CD4-positive, alpha-beta T cell (primary cell): ENCODE results near the gene PARK7. TPM values are rescaled to one million over a fixed set of nuclear protein-coding genes. Genes with fewer than 3 reads are reported as not detected.

Source experiments
- ATAC-seq: fragments of 200-7000 bp; cut with Tn5 transposase; one replicate; pipeline ENCODE4 v1.10.0; 2022; ENCODE audit warnings: mild to moderate bottlenecking; ENCODE audit not compliant: poor library complexity
- CTCF ChIA-PET: fragments of 350-600 bp; sonication (Branson Sonifier 250); formaldehyde crosslinking; loops from one replicate; lab custom pipeline; 2021; ENCODE audit warnings: antibody characterized with exemption, inconsistent platforms; lab: Charles Lee
- POLR2A ChIA-PET: fragments of 350-600 bp; sonication (Branson Sonifier 250); formaldehyde crosslinking; loops from one replicate; lab custom pipeline; 2021; ENCODE audit warnings: antibody characterized with exemption, inconsistent platforms; lab: Charles Lee
- DNase-seq, 14 experiments: peaks; one replicate each; pipeline ENCODE4 v3.0.0-alpha.2; 2013 to 2020; ENCODE audit warnings: mixed read lengths in 2 of 14
- H3K27ac ChIP-seq, 2 donors: one replicate each; pipeline versions ENCODE4 v1.5.1 to v1.7.0; 2013; ENCODE audit warnings: low read length in 2 of 2, low read depth in 1 of 2, mild to moderate bottlenecking in 1 of 2
- H3K27me3 ChIP-seq, 2 experiments: 1 replicate in 1 of 2; 2 replicates in 1 of 2; pipeline versions ENCODE4 v1.6.1 to v1.7.0; 2013; ENCODE audit warnings: low read length in 2 of 2, control low read depth in 1 of 2, mild to moderate bottlenecking in 1 of 2, moderate library complexity in 1 of 2; ENCODE audit not compliant: insufficient read depth in 2 of 2, control insufficient read depth in 1 of 2
- H3K36me3 ChIP-seq: one replicate; pipeline ENCODE4 v1.6.1; 2013; ENCODE audit warnings: low read length, control low read depth; ENCODE audit not compliant: insufficient read depth
- H3K4me1 ChIP-seq: one replicate; pipeline ENCODE4 v1.6.1; 2013; ENCODE audit warnings: low read length, control low read depth; ENCODE audit not compliant: insufficient read depth
- H3K4me3 ChIP-seq: one replicate; pipeline ENCODE4 v1.5.1; 2013; ENCODE audit warnings: mild to moderate bottlenecking, low read length, moderate library complexity
- H3K9me3 ChIP-seq, 2 experiments: 1 replicate in 1 of 2; 2 replicates in 1 of 2; pipeline versions ENCODE4 v1.6.1 to v1.7.0; 2013; ENCODE audit warnings: low read length in 2 of 2, mild to moderate bottlenecking in 2 of 2, control low read depth in 1 of 2, moderate library complexity in 1 of 2; ENCODE audit not compliant: control insufficient read depth in 1 of 2, insufficient read depth in 1 of 2
- H3K27ac Mint-ChIP-seq: one replicate; pipeline ENCODE4 v1.8.0; 2020; ENCODE audit warnings: mixed read lengths
- H3K27me3 Mint-ChIP-seq: one replicate; pipeline ENCODE4 v1.8.0; 2021; ENCODE audit warnings: mixed read lengths
- H3K36me3 Mint-ChIP-seq: one replicate; pipeline ENCODE4 v1.8.0; 2021; ENCODE audit warnings: low read depth, mixed read lengths
- H3K4me1 Mint-ChIP-seq: one replicate; pipeline ENCODE4 v1.8.0; 2021; ENCODE audit warnings: low read depth, mixed read lengths
- H3K4me3 Mint-ChIP-seq: one replicate; pipeline ENCODE4 v1.8.0; 2020; ENCODE audit warnings: mild to moderate bottlenecking, mixed read lengths
- H3K9me3 Mint-ChIP-seq: one replicate; pipeline ENCODE4 v1.8.0; 2020; ENCODE audit warnings: mixed read lengths
- CTCF ChIP-seq: fragments of 200-600 bp; IDR thresholded peaks from one replicate; pipeline ENCODE4 v1.8.0; 2022; ENCODE audit warnings: antibody characterized with exemption, mild to moderate bottlenecking
- intact Hi-C, 2 experiments: fragments of 100-400 bp; cut with DNase I in 1 of 2; cut with micrococcal nuclease in 1 of 2; formaldehyde crosslinking; loops; one replicate each; pipeline versions ENCODE4 v1.15.1 to v1.9.0; 2023 to 2025; cut with DNase I, micrococcal nuclease
- total RNA-seq, 174 experiments: library from RNA in 2 of 174; stranded (reverse) in 2 of 174; gene quantifications; one replicate each; pipeline ENCODE4 v1.2.3 and lab custom pipeline; 2021 to 2026

The PARK7 gene
- total RNA-seq, 2 experiments from 2014 or later = 57.7 to 62.4 TPM

GRCh38 chr1:7988576-7988975, 27.1 kb downstream of the PARK7 start:
- DNase-seq = no peak
- no peak for TF ChIP-seq CTCF
- H3K4me3 ChIP-seq = no peak overlapping the region
- peaks cover 49% of the 10 kb centered on the region for H3K36me3 Mint-ChIP-seq
- no peaks in the 10 kb centered on the region for H3K9me3 Mint-ChIP-seq
- POLR2A ChIA-PET = no interaction called here
- H3K27ac ChIP-seq = no peak overlapping the region
- H3K4me3 Mint-ChIP-seq = no peak overlapping the region
- no peaks in the 10 kb centered on the region for H3K9me3 ChIP-seq
- no peaks in the 10 kb centered on the region for H3K4me1 ChIP-seq
- intact Hi-C loops = no loop called here
- peaks cover 37% of the 10 kb centered on the region for H3K36me3 ChIP-seq
- no peaks in the 10 kb centered on the region for H3K4me1 Mint-ChIP-seq
- H3K27ac Mint-ChIP-seq = no peak overlapping the region
- H3K27me3 ChIP-seq = no peaks in the 10 kb centered on the region
- CTCF ChIA-PET = no interaction called here
- ATAC-seq = no peak
- no peaks in the 10 kb centered on the region for H3K27me3 Mint-ChIP-seq

DNA sequence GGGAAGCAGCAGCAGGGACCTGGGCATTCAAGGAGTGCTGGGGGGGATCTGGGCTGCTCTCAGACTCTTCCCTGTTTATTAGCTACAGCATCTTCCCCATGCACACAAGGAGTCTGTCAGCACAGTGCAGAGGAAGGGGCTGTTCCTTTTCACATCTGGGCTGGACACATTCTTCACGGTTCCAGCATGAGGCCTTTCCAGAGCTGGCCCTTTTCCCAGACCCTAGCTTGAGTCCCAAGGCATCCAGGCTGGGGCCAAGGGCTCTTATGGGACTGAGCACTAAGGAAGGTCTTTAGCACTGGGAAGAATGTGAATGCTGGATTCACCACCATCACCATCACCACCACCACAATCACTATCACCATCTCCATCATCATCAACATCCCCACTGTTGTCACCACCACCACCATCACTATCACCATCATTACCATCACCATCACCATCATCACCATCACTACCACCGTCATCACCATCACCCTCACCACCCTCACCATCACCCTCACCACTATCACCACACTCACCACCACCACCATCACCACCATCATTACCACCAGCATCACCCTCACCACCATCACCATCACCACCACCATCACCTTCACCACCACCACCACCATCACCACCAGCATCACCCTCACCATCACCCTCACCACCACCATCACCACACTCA, 28.4 kb downstream of the PARK7 start:
- intact Hi-C loops = no loop called here
- no peak for ATAC-seq

GRCh38 chr1:7991504-7992440, 30.3 kb downstream of the PARK7 start:
- TF ChIP-seq CTCF = no peak
- no peaks in the 10 kb centered on the region for H3K9me3 ChIP-seq
- H3K27ac ChIP-seq = no peak overlapping the region
- H3K9me3 Mint-ChIP-seq = no peaks in the 10 kb centered on the region
- no peak overlapping the region for H3K4me3 Mint-ChIP-seq
- ChIA-PET CTCF (no interaction called here), POLR2A (no interaction called here)
- H3K36me3 ChIP-seq = peaks cover 5% of the 10 kb centered on the region
- H3K4me3 ChIP-seq = no peak overlapping the region
- no peak overlapping the region for H3K27ac Mint-ChIP-seq
- H3K27me3 Mint-ChIP-seq = no peaks in the 10 kb centered on the region
- ATAC-seq (no peak), DNase-seq (no peak)
- no peaks in the 10 kb centered on the region for H3K4me1 Mint-ChIP-seq
- H3K4me1 ChIP-seq = no peaks in the 10 kb centered on the region
- no peaks in the 10 kb centered on the region for H3K27me3 ChIP-seq
- H3K36me3 Mint-ChIP-seq = peaks cover 25% of the 10 kb centered on the region
- intact Hi-C loops = no loop called here

More for the DNA sequence above, 28.4 kb downstream of the PARK7 start:
- Histone ChIP-seq H3K27me3 (no peaks in the 10 kb centered on the region), H3K4me1 (no peaks in the 10 kb centered on the region), H3K27ac (no peak overlapping the region), H3K9me3 (no peaks in the 10 kb centered on the region), H3K36me3 (peaks cover 24% of the 10 kb centered on the region), H3K4me3 (no peak overlapping the region)
- no peaks in the 10 kb centered on the region for H3K9me3 Mint-ChIP-seq
- H3K4me1 Mint-ChIP-seq = no peaks in the 10 kb centered on the region
- CTCF ChIA-PET = interaction anchor here (0.7 kb wide), 1 partner anchor 339 kb away, joined by 3 read pairs; no protein-coding TSS in a partner anchor
- no peak overlapping the region for H3K27ac Mint-ChIP-seq
- DNase-seq = no peak
- H3K4me3 Mint-ChIP-seq = no peak overlapping the region
- H3K27me3 Mint-ChIP-seq = no peaks in the 10 kb centered on the region
- POLR2A ChIA-PET = no interaction called here
- peaks cover 36% of the 10 kb centered on the region for H3K36me3 Mint-ChIP-seq
- TF ChIP-seq CTCF = no peak
